MCF 10A (cell line): ENCODE measurements around the gene VAV2. TPM values are rescaled to one million over a fixed set of nuclear protein-coding genes. Genes with fewer than 3 reads are reported as not detected.
A peak's percentile ranks its signal among the peaks of the same experiment; 100 is the strongest.

Source experiments
- BruUV-seq: library from RNA; stranded (reverse); fragments of 400-500 nt; replicated peaks from 2 replicates; lab custom pipeline; 2021; lab: Mats Ljungman, UMichigan
- CTCF ChIA-PET: fragments of 300-600 bp; sonication (Branson Sonifier 250); formaldehyde crosslinking; extraction: SDS; loops from one replicate; lab custom pipeline; 2021; ENCODE audit warnings: antibody characterized with exemption, inconsistent platforms; lab: Yijun Ruan, JAX
- POLR2A ChIA-PET: fragments of 300-600, 350-650 bp; sonication (Branson Sonifier 250); formaldehyde crosslinking; extraction: SDS; loops from one replicate; lab custom pipeline; 2020; ENCODE audit warnings: antibody characterized with exemption, inconsistent platforms; lab: Yijun Ruan, JAX
- DNase-seq: peaks from one replicate; pipeline ENCODE4 v3.0.0-alpha.2; 2018; ENCODE audit not compliant: unreplicated experiment
- H3K27ac Mint-ChIP-seq: one replicate; pipeline ENCODE4 v1.8.0; 2022; ENCODE audit warnings: mild to moderate bottlenecking, low read depth, mixed read lengths; ENCODE audit not compliant: unreplicated experiment
- H3K27me3 Mint-ChIP-seq: one replicate; pipeline ENCODE4 v1.8.0; 2022; ENCODE audit warnings: mixed read lengths; ENCODE audit not compliant: insufficient read depth, unreplicated experiment
- H3K36me3 Mint-ChIP-seq: one replicate; pipeline ENCODE4 v1.8.0; 2022; ENCODE audit warnings: mild to moderate bottlenecking, moderate library complexity, mixed read lengths; ENCODE audit not compliant: insufficient read depth, unreplicated experiment
- H3K4me1 Mint-ChIP-seq: one replicate; pipeline ENCODE4 v1.8.0; 2022; ENCODE audit warnings: mixed read lengths; ENCODE audit not compliant: insufficient read depth, unreplicated experiment
- H3K4me3 Mint-ChIP-seq: one replicate; pipeline ENCODE4 v1.8.0; 2022; ENCODE audit warnings: mild to moderate bottlenecking, moderate library complexity, mixed read lengths; ENCODE audit not compliant: unreplicated experiment
- H3K9me3 Mint-ChIP-seq: one replicate; pipeline ENCODE4 v1.8.0; 2022; ENCODE audit warnings: mixed read lengths; ENCODE audit not compliant: unreplicated experiment
- CTCF ChIP-seq: fragments of 200-600 bp; IDR thresholded peaks from one replicate; pipeline ENCODE4 v1.8.0; 2022; ENCODE audit warnings: antibody characterized with exemption, mild to moderate bottlenecking; ENCODE audit not compliant: unreplicated experiment
- intact Hi-C: fragments of 100-400 bp; cut with micrococcal nuclease; formaldehyde crosslinking; loops from 2 replicates; pipeline ENCODE4 v1.14.1; 2022
- total RNA-seq: library from RNA; stranded (reverse); gene quantifications from 2 replicates; pipeline ENCODE4 v1.2.3, GENCODE V29; 2022

The VAV2 gene
- total RNA-seq, 1 experiment from 2014 or later, result 31.0 TPM

- no peak for DNase-seq
- Mint-ChIP-seq H3K4me3 (no peak overlapping the region), H3K27ac (no peak overlapping the region), H3K36me3 (no peaks in the 10 kb centered on the region), H3K9me3 (no peaks in the 10 kb centered on the region), H3K4me1 (peaks cover 3% of the 10 kb centered on the region), H3K27me3 (peaks cover 45% of the 10 kb centered on the region)
- ChIA-PET POLR2A (no interaction called here), CTCF (no interaction called here)
- intact Hi-C loops, result no loop called here
- BruUV-seq, result no TSS peak
- TF ChIP-seq CTCF, result no peak
Observed at GRCh38 chr9:133715295-133715865, 276.7 kb downstream of the VAV2 start.

- Mint-ChIP-seq H3K27ac (no peak overlapping the region), H3K27me3 (peaks cover 40% of the 10 kb centered on the region), H3K36me3 (no peaks in the 10 kb centered on the region), H3K9me3 (no peaks in the 10 kb centered on the region), H3K4me1 (peaks cover 3% of the 10 kb centered on the region), H3K4me3 (no peak overlapping the region)
- BruUV-seq, result no TSS peak
- POLR2A ChIA-PET, result no interaction called here
- CTCF ChIA-PET, result interaction anchor here (0.7 to 0.9 kb wide), 2 partner anchors 28 to 1493 kb away, joined by 3 read pairs; no protein-coding TSS in a partner anchor
- intact Hi-C loops, result no loop called here
- peak; percentile 9 for DNase-seq
- no peak for TF ChIP-seq CTCF
Observed at GRCh38 chr9:133714606-133715294, 277.4 kb downstream of the VAV2 start.

GRCh38 chr9:133713960-133714495, 278.1 kb downstream of the VAV2 start:
- no peak for TF ChIP-seq CTCF
- Mint-ChIP-seq H3K36me3 (no peaks in the 10 kb centered on the region), H3K4me1 (peaks cover 3% of the 10 kb centered on the region), H3K27ac (no peak overlapping the region), H3K4me3 (no peak overlapping the region), H3K27me3 (peaks cover 40% of the 10 kb centered on the region), H3K9me3 (no peaks in the 10 kb centered on the region)
- CTCF ChIA-PET, result interaction anchor here (0.5 to 1.0 kb wide), 6 partner anchors 28 to 1494 kb away, joined by 3 to 4 read pairs (median 3); no protein-coding TSS in a partner anchor
- BruUV-seq, result no TSS peak
- intact Hi-C loops, result no loop called here
- POLR2A ChIA-PET, result no interaction called here
- no peak for DNase-seq
